Measurements from ENCODE around the gene LRRC9. TPM values are rescaled to one million over a fixed set of nuclear protein-coding genes. Genes with fewer than 3 reads are reported as not detected.

The LRRC9 gene
- total and polyA plus RNA-seq, 2 donors (not counting 3 experiments of a cell fraction or from before 2014, with no cell fraction given): not detected

GRCh38 chr14:59925797-59926196, 5.9 kb downstream of the LRRC9 start:
- POLR2A ChIA-PET: no interaction called here
- CTCF ChIA-PET: no interaction called here
- intact Hi-C loops (cut with micrococcal nuclease): no loop called here
- Histone ChIP-seq H2AFZ (ENCODE audit: low read depth, low read length) (no peak overlapping the region), H3K36me3 (ENCODE audit: control insufficient read depth in 2 of 2, extremely low read depth in 1 of 2, insufficient read depth in 2 of 2, low read length in 2 of 2) (no peaks in the 10 kb centered on the region), H3K9ac (replicated peaks; ENCODE audit: extremely low read depth, insufficient read depth, low read length) (no peak overlapping the region), H3K27me3 (ENCODE audit: control insufficient read depth in 2 of 2, insufficient read depth in 2 of 2, low read length in 2 of 2) (peaks cover 3 to 12% of the 10 kb centered on the region in 2 experiments), H3K4me1 (ENCODE audit: control insufficient read depth, extremely low read depth, insufficient read depth, low read length) (no peaks in the 10 kb centered on the region), H3K9me3 (replicated peaks; ENCODE audit: control insufficient read depth, insufficient read depth, low read length) (no peaks in the 10 kb centered on the region), H3K4me2 (ENCODE audit: insufficient read depth, low read length) (no peak overlapping the region), H4K20me1 (replicated peaks; ENCODE audit: control insufficient read depth, extremely low read depth, insufficient read depth, low read length) (no peaks in the 10 kb centered on the region), H3K9me1 (replicated peaks; ENCODE audit: control insufficient read depth, extremely low read depth, insufficient read depth, low read length) (no peaks in the 10 kb centered on the region), H3K79me2 (ENCODE audit: control insufficient read depth, insufficient read depth, low read length) (no peaks in the 10 kb centered on the region), H3K27ac (ENCODE audit: insufficient read depth, low read depth, low read length) (no peak overlapping the region), H3K4me3 (replicated peaks in 1 of 3; ENCODE audit: insufficient read depth in 1 of 3, low read depth in 1 of 3, low read length in 3 of 3) (no peak overlapping the region)
- no peak for TF ChIP-seq JUN (IDR thresholded peaks at IDR 0.05; ENCODE audit: borderline replicate concordance, insufficient read depth, insufficient read length, low read depth)
- no peak for TF ChIP-seq CTCF (IDR thresholded peaks at IDR 0.05; ENCODE audit: extremely low read depth in 1 of 2, insufficient read depth in 1 of 2, low read depth in 1 of 2, low read length in 2 of 2)
- BruUV-seq (replicated peaks): no TSS peak
- DNase-seq (ENCODE audit: low read depth, low spot score): no peak
- FAIRE-seq: no peak
- dilution Hi-C loops (cut with MboI; ENCODE audit: extremely low pct_ligation_motif_present, low sequenced_read_pairs): no loop called here

- CTCF ChIA-PET: no interaction called here
- no peaks in the 10 kb centered on the region for H3K4me1 ChIP-seq (ENCODE audit: control insufficient read depth, extremely low read depth, insufficient read depth, low read length)
- intact Hi-C loops (cut with micrococcal nuclease): no loop called here
- dilution Hi-C loops (cut with MboI; ENCODE audit: extremely low pct_ligation_motif_present, low sequenced_read_pairs): no loop called here
- H3K4me2 ChIP-seq (ENCODE audit: insufficient read depth, low read length): no peak overlapping the region
- no peaks in the 10 kb centered on the region for H3K9me1 ChIP-seq (replicated peaks; ENCODE audit: control insufficient read depth, extremely low read depth, insufficient read depth, low read length)
- H3K4me3 ChIP-seq (replicated peaks in 1 of 3; ENCODE audit: insufficient read depth in 1 of 3, low read depth in 1 of 3, low read length in 3 of 3): no peak overlapping the region
- BruUV-seq (replicated peaks): no TSS peak
- H2AFZ ChIP-seq (ENCODE audit: low read depth, low read length): no peak overlapping the region
- peaks cover 0 to 6% of the 10 kb centered on the region in 2 experiments for H3K27me3 ChIP-seq (ENCODE audit: control insufficient read depth in 2 of 2, insufficient read depth in 2 of 2, low read length in 2 of 2)
- H3K27ac ChIP-seq (ENCODE audit: insufficient read depth, low read depth, low read length): no peak overlapping the region
- DNase-seq (ENCODE audit: low read depth, low spot score): no peak
- FAIRE-seq: no peak
- H3K36me3 ChIP-seq (ENCODE audit: control insufficient read depth in 2 of 2, extremely low read depth in 1 of 2, insufficient read depth in 2 of 2, low read length in 2 of 2): no peaks in the 10 kb centered on the region
- TF ChIP-seq POLR2A (IDR thresholded peaks at IDR 0.05; ENCODE audit: low read depth, low read length): no peak
- TF ChIP-seq EZH2 (IDR thresholded peaks at IDR 0.05; ENCODE audit: borderline replicate concordance, low read depth, low read length, severe bottlenecking): no peak
- no peak for TF ChIP-seq MYC (IDR thresholded peaks at IDR 0.05; ENCODE audit: low read depth, low read length)
- TF ChIP-seq MAX (IDR thresholded peaks at IDR 0.05; ENCODE audit: insufficient read depth, insufficient read length): no peak
- TF ChIP-seq CTCF (IDR thresholded peaks at IDR 0.05; ENCODE audit: extremely low read depth in 1 of 2, insufficient read depth in 1 of 2, low read depth in 1 of 2, low read length in 2 of 2): no peak
- TF ChIP-seq POLR2AphosphoS5 (IDR thresholded peaks at IDR 0.05; ENCODE audit: insufficient read depth, low read depth, low read length): no peak
- TF ChIP-seq FOS (IDR thresholded peaks at IDR 0.05; ENCODE audit: borderline replicate concordance, insufficient read depth, low read length): no peak
- no peak for TF ChIP-seq GATA2 (IDR thresholded peaks at IDR 0.05; ENCODE audit: insufficient read depth, insufficient read length, low read depth, low read length)
- TF ChIP-seq JUN (IDR thresholded peaks at IDR 0.05; ENCODE audit: borderline replicate concordance, insufficient read depth, insufficient read length, low read depth): no peak
- POLR2A ChIA-PET: no interaction called here
- H3K9ac ChIP-seq (replicated peaks; ENCODE audit: extremely low read depth, insufficient read depth, low read length): no peak overlapping the region
- no peaks in the 10 kb centered on the region for H4K20me1 ChIP-seq (replicated peaks; ENCODE audit: control insufficient read depth, extremely low read depth, insufficient read depth, low read length)
- no peaks in the 10 kb centered on the region for H3K79me2 ChIP-seq (ENCODE audit: control insufficient read depth, insufficient read depth, low read length)
- H3K9me3 ChIP-seq (replicated peaks; ENCODE audit: control insufficient read depth, insufficient read depth, low read length): no peaks in the 10 kb centered on the region
Measured at GRCh38 chr14:59926534-59926933, 6.6 kb downstream of the LRRC9 start.
